Activated T-helper 1 cell treated with Interleukin-2 at 50 U/mL for 16 hours (primary cell): ENCODE results near the gene MAD1L1.
"Not testable (repeated sequence)": the region's sequence is repeated elsewhere in the genome, so short reads cannot be mapped to it uniquely, and the experiment has no call there.

Experiments
- DNase-seq: peaks from one replicate; pipeline ENCODE4 v3.0.0-alpha.2; 2020; ENCODE audit warnings: low read depth

Gene MAD1L1

GRCh38 chr7:1971946-1972654 is 260.6 kb downstream of the MAD1L1 start:
- no peak for DNase-seq

- DNase-seq: no peak
These were observed 261.9 kb downstream of the MAD1L1 start for GRCh38 chr7:1970895-1971294.

GRCh38 chr7:1970285-1970660 is 262.5 kb downstream of the MAD1L1 start:
- not testable (repeated sequence) for DNase-seq

- DNase-seq: no peak
These were observed 263.1 kb downstream of the MAD1L1 start for GRCh38 chr7:1969459-1970284.

- no peak for DNase-seq
These were observed 264.2 kb downstream of the MAD1L1 start for GRCh38 chr7:1968397-1969111.

- DNase-seq: no peak
These were observed 265.0 kb downstream of the MAD1L1 start for GRCh38 chr7:1967512-1968396.

GRCh38 chr7:1966631-1967200 is 266.0 kb downstream of the MAD1L1 start:
- DNase-seq: no peak

- DNase-seq: no peak
These were observed 267.0 kb downstream of the MAD1L1 start for GRCh38 chr7:1965579-1966294.

GRCh38 chr7:1964913-1965578 is 267.7 kb downstream of the MAD1L1 start:
- no peak for DNase-seq

- DNase-seq: no peak
These were observed 268.4 kb downstream of the MAD1L1 start for GRCh38 chr7:1964211-1964912.

- DNase-seq: no peak
These were observed 269.2 kb downstream of the MAD1L1 start for GRCh38 chr7:1963575-1963974.

- no peak for DNase-seq
These were observed 271.0 kb downstream of the MAD1L1 start for GRCh38 chr7:1961701-1962276.

GRCh38 chr7:1959305-1959704 is 273.4 kb downstream of the MAD1L1 start:
- DNase-seq: no peak

GRCh38 chr7:1957471-1958225 is 275.1 kb downstream of the MAD1L1 start:
- DNase-seq: no peak

GRCh38 chr7:1956611-1957470 is 275.9 kb downstream of the MAD1L1 start:
- DNase-seq: no peak

- DNase-seq: no peak
These were observed 276.6 kb downstream of the MAD1L1 start for GRCh38 chr7:1956141-1956540.

GRCh38 chr7:1954366-1955004 is 278.3 kb downstream of the MAD1L1 start:
- DNase-seq: no peak
